ENCODE results near the gene ASAP2.

The ASAP2 gene

GRCh38 chr2:9407363-9407811 lies 200.8 kb downstream of the ASAP2 start:
- no peak for DNase-seq (ENCODE audit: low read depth, low spot score)
- H3K27ac ChIP-seq, result no peak overlapping the region
- no peak overlapping the region for H3K4me3 ChIP-seq
- H3K36me3 ChIP-seq (ENCODE audit: insufficient read depth, low read length), result peaks cover 16% of the 10 kb centered on the region
- no peak for TF ChIP-seq FOXP2 (optimal IDR thresholded peaks at IDR 0.05; ENCODE audit: control extremely low read depth, extremely low read length, insufficient read depth)
- no peak for TF ChIP-seq EZH2 (IDR thresholded peaks at IDR 0.05)
- no peak for TF ChIP-seq POLR2AphosphoS5 (IDR thresholded peaks at IDR 0.05; ENCODE audit: borderline replicate concordance, low read depth, low read length)
- H3K9me3 ChIP-seq (ENCODE audit: low read depth, low read length), result no peaks in the 10 kb centered on the region
- H3K9ac ChIP-seq (ENCODE audit: insufficient read length), result no peak overlapping the region

GRCh38 chr2:9408641-9409151 lies 202.1 kb downstream of the ASAP2 start:
- no peak for TF ChIP-seq EZH2 (IDR thresholded peaks at IDR 0.05)
- TF ChIP-seq FOXP2 (optimal IDR thresholded peaks at IDR 0.05; ENCODE audit: control extremely low read depth, extremely low read length, insufficient read depth), result no peak
- no peak for TF ChIP-seq POLR2AphosphoS5 (IDR thresholded peaks at IDR 0.05; ENCODE audit: borderline replicate concordance, low read depth, low read length)
- peaks cover 19% of the 10 kb centered on the region for H3K36me3 ChIP-seq (ENCODE audit: insufficient read depth, low read length)
- no peaks in the 10 kb centered on the region for H3K9me3 ChIP-seq (ENCODE audit: low read depth, low read length)
- H3K9ac ChIP-seq (ENCODE audit: insufficient read length), result no peak overlapping the region
- no peak overlapping the region for H3K4me3 ChIP-seq
- H3K27ac ChIP-seq, result no peak overlapping the region
- no peak for DNase-seq (ENCODE audit: low read depth, low spot score)

- Histone ChIP-seq H3K36me3 (ENCODE audit: insufficient read depth, low read length) (peaks cover 23% of the 10 kb centered on the region), H3K27ac (no peak overlapping the region), H3K4me3 (no peak overlapping the region), H3K9ac (ENCODE audit: insufficient read length) (no peak overlapping the region), H3K9me3 (ENCODE audit: low read depth, low read length) (no peaks in the 10 kb centered on the region)
- DNase-seq (ENCODE audit: low read depth, low spot score), result no peak
- TF ChIP-seq FOXP2 (optimal IDR thresholded peaks at IDR 0.05; ENCODE audit: control extremely low read depth, extremely low read length, insufficient read depth) (no peak), EZH2 (IDR thresholded peaks at IDR 0.05) (no peak), POLR2AphosphoS5 (IDR thresholded peaks at IDR 0.05; ENCODE audit: borderline replicate concordance, low read depth, low read length) (no peak)
Measured at GRCh38 chr2:9410108-9410507, 203.5 kb downstream of the ASAP2 start.

DNA sequence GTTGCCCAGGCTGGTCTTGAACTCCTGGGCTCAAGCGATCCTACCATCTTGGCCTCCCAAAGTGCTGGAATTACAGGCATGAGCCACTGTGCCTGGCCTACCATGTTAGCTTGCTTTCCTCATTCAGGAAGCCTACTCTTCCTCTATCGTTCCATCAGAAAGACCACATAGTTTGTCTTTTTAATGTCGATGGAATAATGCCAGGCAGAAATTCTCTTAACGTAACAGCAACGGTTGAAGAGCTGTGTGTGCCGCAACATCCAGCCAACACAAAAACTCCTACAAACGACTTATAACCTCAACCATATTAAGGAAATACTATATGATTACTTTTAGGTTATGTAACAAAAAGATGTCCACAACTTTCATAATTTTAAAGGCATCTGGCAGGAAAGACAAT lies 206.2 kb downstream of the ASAP2 start:
- H3K9ac ChIP-seq (ENCODE audit: insufficient read length), result no peak overlapping the region
- no peak overlapping the region for H3K4me3 ChIP-seq
- no peaks in the 10 kb centered on the region for H3K9me3 ChIP-seq (ENCODE audit: low read depth, low read length)
- peaks cover 14% of the 10 kb centered on the region for H3K36me3 ChIP-seq (ENCODE audit: insufficient read depth, low read length)
- TF ChIP-seq EZH2 (IDR thresholded peaks at IDR 0.05), result no peak
- no peak for TF ChIP-seq FOXP2 (optimal IDR thresholded peaks at IDR 0.05; ENCODE audit: control extremely low read depth, extremely low read length, insufficient read depth)
- TF ChIP-seq POLR2AphosphoS5 (IDR thresholded peaks at IDR 0.05; ENCODE audit: borderline replicate concordance, low read depth, low read length), result no peak
- no peak for DNase-seq (ENCODE audit: low read depth, low spot score)
- H3K27ac ChIP-seq, result no peak overlapping the region

GRCh38 chr2:9415516-9416169 lies 209.0 kb downstream of the ASAP2 start:
- Histone ChIP-seq H3K27ac (no peak overlapping the region), H3K9me3 (ENCODE audit: low read depth, low read length) (no peaks in the 10 kb centered on the region), H3K36me3 (ENCODE audit: insufficient read depth, low read length) (peaks cover 18% of the 10 kb centered on the region), H3K4me3 (no peak overlapping the region), H3K9ac (ENCODE audit: insufficient read length) (no peak overlapping the region)
- TF ChIP-seq EZH2 (IDR thresholded peaks at IDR 0.05) (no peak), FOXP2 (optimal IDR thresholded peaks at IDR 0.05; ENCODE audit: control extremely low read depth, extremely low read length, insufficient read depth) (no peak), POLR2AphosphoS5 (IDR thresholded peaks at IDR 0.05; ENCODE audit: borderline replicate concordance, low read depth, low read length) (no peak)
- DNase-seq (ENCODE audit: low read depth, low spot score), result no peak

DNA sequence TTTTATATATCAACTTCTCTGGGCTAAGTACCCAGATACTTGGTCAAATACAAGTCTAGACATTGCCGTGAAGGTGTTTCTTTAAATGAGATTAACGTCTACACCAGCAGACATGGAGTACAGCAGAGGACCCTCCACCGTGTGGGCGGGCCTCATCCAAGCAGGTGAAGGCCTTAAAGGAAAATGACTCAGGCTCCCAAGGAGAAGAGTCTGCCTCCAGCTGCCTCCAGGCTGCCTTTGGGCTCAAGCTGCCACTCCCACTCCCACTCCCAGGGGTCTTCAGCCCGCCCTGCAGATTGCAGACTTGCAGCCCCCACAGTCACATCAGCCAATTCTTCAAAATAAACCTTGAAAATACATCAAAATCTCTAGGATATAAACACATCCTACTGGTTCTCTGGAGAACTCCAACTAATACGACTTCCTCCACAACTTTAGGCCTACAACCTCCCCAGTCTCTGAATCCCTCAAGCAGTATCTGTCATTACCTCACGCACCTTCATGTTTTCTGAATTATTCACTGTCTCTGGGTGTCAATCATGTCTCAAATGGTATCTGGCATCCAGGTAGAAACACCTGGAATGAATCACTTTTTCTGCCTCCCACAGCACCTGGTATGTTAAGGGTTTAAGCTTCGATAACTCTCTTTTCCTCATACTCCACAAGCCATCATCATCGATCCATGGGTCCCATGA lies 209.8 kb downstream of the ASAP2 start:
- no peak for TF ChIP-seq FOXP2 (optimal IDR thresholded peaks at IDR 0.05; ENCODE audit: control extremely low read depth, extremely low read length, insufficient read depth)
- no peak for TF ChIP-seq POLR2AphosphoS5 (IDR thresholded peaks at IDR 0.05; ENCODE audit: borderline replicate concordance, low read depth, low read length)
- no peak for TF ChIP-seq EZH2 (IDR thresholded peaks at IDR 0.05)
- Histone ChIP-seq H3K27ac (no peak overlapping the region), H3K4me3 (no peak overlapping the region), H3K36me3 (ENCODE audit: insufficient read depth, low read length) (peaks cover 16% of the 10 kb centered on the region), H3K9me3 (ENCODE audit: low read depth, low read length) (no peaks in the 10 kb centered on the region), H3K9ac (ENCODE audit: insufficient read length) (no peak overlapping the region)
- no peak for DNase-seq (ENCODE audit: low read depth, low spot score)

DNA sequence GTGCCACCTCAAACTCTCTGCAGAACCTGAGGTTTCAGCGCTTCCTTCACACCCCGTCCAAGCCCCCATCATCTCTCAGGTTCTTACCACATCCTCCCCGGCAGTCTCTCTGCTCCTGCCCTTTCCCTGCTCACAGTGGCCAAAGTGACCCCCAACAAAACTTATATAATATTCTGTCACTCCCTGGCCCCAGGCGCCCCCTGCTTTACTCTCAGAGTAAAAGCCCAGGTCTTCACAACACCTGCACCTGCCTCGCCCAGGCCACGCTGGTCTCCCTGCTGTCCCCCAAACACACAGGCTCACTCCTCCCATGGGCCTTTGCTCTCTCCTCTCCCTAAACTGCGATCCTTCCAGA lies 210.3 kb downstream of the ASAP2 start:
- H3K27ac ChIP-seq, result no peak overlapping the region
- DNase-seq (ENCODE audit: low read depth, low spot score), result no peak
- H3K4me3 ChIP-seq, result no peak overlapping the region
- H3K9ac ChIP-seq (ENCODE audit: insufficient read length), result no peak overlapping the region
- H3K9me3 ChIP-seq (ENCODE audit: low read depth, low read length), result no peaks in the 10 kb centered on the region
- peaks cover 16% of the 10 kb centered on the region for H3K36me3 ChIP-seq (ENCODE audit: insufficient read depth, low read length)
- TF ChIP-seq FOXP2 (optimal IDR thresholded peaks at IDR 0.05; ENCODE audit: control extremely low read depth, extremely low read length, insufficient read depth) (no peak), EZH2 (IDR thresholded peaks at IDR 0.05) (no peak), POLR2AphosphoS5 (IDR thresholded peaks at IDR 0.05; ENCODE audit: borderline replicate concordance, low read depth, low read length) (no peak)

GRCh38 chr2:9417725-9418124 lies 211.1 kb downstream of the ASAP2 start:
- Histone ChIP-seq H3K27ac (no peak overlapping the region), H3K4me3 (no peak overlapping the region)

More at GRCh38 chr2:9417725-9418124, 211.1 kb downstream of the ASAP2 start:
- no peak overlapping the region for H3K9ac ChIP-seq (ENCODE audit: insufficient read length)
- no peaks in the 10 kb centered on the region for H3K9me3 ChIP-seq (ENCODE audit: low read depth, low read length)
- TF ChIP-seq POLR2AphosphoS5 (IDR thresholded peaks at IDR 0.05; ENCODE audit: borderline replicate concordance, low read depth, low read length), result no peak
- TF ChIP-seq EZH2 (IDR thresholded peaks at IDR 0.05), result no peak
- TF ChIP-seq FOXP2 (optimal IDR thresholded peaks at IDR 0.05; ENCODE audit: control extremely low read depth, extremely low read length, insufficient read depth), result no peak
- no peak for DNase-seq (ENCODE audit: low read depth, low spot score)
- peaks cover 13% of the 10 kb centered on the region for H3K36me3 ChIP-seq (ENCODE audit: insufficient read depth, low read length)

Measured in SK-N-MC (cell line).